SK-N-SH (cell line): ENCODE data around the gene SMIM14. TPM values are rescaled to one million over a fixed set of nuclear protein-coding genes. Genes with fewer than 3 reads are reported as not detected.

ENCODE experiments used
- CTCF ChIA-PET: fragments of 300-600, 350-600 bp; formaldehyde crosslinking; extraction: SDS; loops from one replicate; lab custom pipeline; 2021; lab: Yijun Ruan, JAX
- POLR2A ChIA-PET: fragments of 350-600 bp; sonication (Branson Sonifier 250); formaldehyde crosslinking; extraction: SDS; loops from one replicate; lab custom pipeline; 2020; ENCODE audit warnings: antibody characterized with exemption, inconsistent platforms; lab: Yijun Ruan, JAX
- DNase-seq: peaks from one replicate; pipeline ENCODE4 v3.0.0; 2012
- H2AFZ ChIP-seq: fragments of 200-600 bp; sonication (generic); 2 replicates; pipeline ENCODE4 v1.8.1; 2016; ENCODE audit warnings: antibody characterized with exemption, mild to moderate bottlenecking, low read depth
- H3F3A ChIP-seq: fragments of 200-600 bp; sonication (generic); replicated peaks from 2 replicates; pipeline ENCODE3; 2016; ENCODE audit warnings: antibody characterized with exemption, mild to moderate bottlenecking; ENCODE audit not compliant: insufficient read depth
- H3K27ac ChIP-seq, 2 experiments: fragments of 200-500 bp in 1 of 2; fragments of 200-600 bp in 1 of 2; sonication (Bioruptor generic) in 1 of 2; sonication (generic), shearing (Covaris generic) in 1 of 2; 2 replicates each; pipeline versions ENCODE4 v1.5.1 to v1.6.1; 2014 to 2016; ENCODE audit warnings: low read depth in 2 of 2, inconsistent platforms in 1 of 2, low read length in 1 of 2, mild to moderate bottlenecking in 1 of 2, mixed read lengths in 1 of 2
- H3K27me3 ChIP-seq: fragments of 200-600 bp; sonication (generic), shearing (Covaris generic); 2 replicates; pipeline ENCODE4 v1.6.1; 2016; ENCODE audit warnings: mixed run types; ENCODE audit not compliant: insufficient read depth
- H3K36me3 ChIP-seq, 2 experiments: fragments of 200-500 bp in 1 of 2; fragments of 200-600 bp in 1 of 2; sonication (Bioruptor generic) in 1 of 2; sonication (generic) in 1 of 2; replicated peaks in 1 of 2; 2 replicates each; pipeline versions ENCODE3 to v1.5.1; 2014 to 2016; ENCODE audit warnings: low read length in 1 of 2, mild to moderate bottlenecking in 1 of 2; ENCODE audit not compliant: insufficient read depth in 2 of 2, control insufficient read depth in 1 of 2
- H3K4me1 ChIP-seq, 2 experiments: fragments of 200-500 bp in 1 of 2; fragments of 200-600 bp in 1 of 2; sonication (Bioruptor generic) in 1 of 2; sonication (generic), shearing (Covaris generic) in 1 of 2; 2 replicates each; pipeline versions ENCODE4 v1.5.1 to v1.6.1; 2014 to 2016; ENCODE audit warnings: low read depth in 1 of 2, low read length in 1 of 2, mixed run types in 1 of 2; ENCODE audit not compliant: insufficient read depth in 2 of 2, control insufficient read depth in 1 of 2
- H3K4me2 ChIP-seq: fragments of 200-600 bp; sonication (generic), shearing (Covaris generic); 2 replicates; pipeline ENCODE4 v1.6.1; 2017; ENCODE audit warnings: mixed run types
- H3K4me3 ChIP-seq, 2 experiments: fragments of 200-500 bp in 1 of 2; fragments of 200-600 bp in 1 of 2; sonication (Bioruptor generic) in 1 of 2; sonication (generic), shearing (Covaris generic) in 1 of 2; 2 replicates each; pipeline versions ENCODE4 v1.5.1 to v1.8.1; 2014 to 2016; ENCODE audit warnings: low read depth in 2 of 2, inconsistent platforms in 1 of 2, low read length in 1 of 2, mild to moderate bottlenecking in 1 of 2, mixed read lengths in 1 of 2, moderate library complexity in 1 of 2
- H3K79me2 ChIP-seq: fragments of 200-600 bp; sonication (generic); 2 replicates; pipeline ENCODE4 v1.8.1; 2017; ENCODE audit warnings: mild to moderate bottlenecking; ENCODE audit not compliant: insufficient read depth
- H3K9ac ChIP-seq: fragments of 200-600 bp; sonication (generic); 2 replicates; pipeline ENCODE4 v1.6.1; 2017; ENCODE audit warnings: mixed run types
- H3K9me2 ChIP-seq: fragments of 200-600 bp; sonication (generic); 2 replicates; pipeline ENCODE4 v1.6.1; 2017; ENCODE audit warnings: mixed run types
- H3K9me3 ChIP-seq: fragments of 200-600 bp; sonication (generic); 2 replicates; pipeline ENCODE4 v1.6.1; 2017; ENCODE audit warnings: mixed run types, mild to moderate bottlenecking, moderate library complexity
- H4K20me1 ChIP-seq: fragments of 200-600 bp; sonication (generic); 2 replicates; pipeline ENCODE4 v1.6.1; 2017; ENCODE audit warnings: mild to moderate bottlenecking, mixed run types; ENCODE audit not compliant: insufficient read depth
- CHD2 ChIP-seq: fragments of 150-350 bp; IDR thresholded peaks from 2 replicates; pipeline ENCODE4 v1.6.1; 2018; ENCODE audit warnings: low read length; ENCODE audit not compliant: partially characterized antibody
- EP300 ChIP-seq, 2 experiments: IDR thresholded peaks; 2 replicates each; pipeline versions ENCODE4 v1.4.0 to v1.6.1; 2012; ENCODE audit warnings: borderline replicate concordance in 1 of 2, low read depth in 1 of 2, low read length in 1 of 2
- EZH2phosphoT487 ChIP-seq: fragments of 200-600 bp; sonication (generic); IDR thresholded peaks from 2 replicates; pipeline ENCODE4 v1.6.1; 2017; ENCODE audit warnings: low read depth, mixed run types, mild to moderate bottlenecking, antibody characterized with exemption, moderate library complexity, borderline replicate concordance
- FOSL2 ChIP-seq: IDR thresholded peaks from 2 replicates; pipeline ENCODE4 v1.4.0; 2012; ENCODE audit warnings: low read depth, mild to moderate bottlenecking, moderate library complexity, borderline replicate concordance
- FOXJ3 ChIP-seq: sonication (generic); formaldehyde crosslinking; IDR thresholded peaks from 2 replicates; pipeline ENCODE4 v1.5.1; 2020; ENCODE audit warnings: mild to moderate bottlenecking, missing genetic modification reagents
- FOXM1 ChIP-seq: IDR thresholded peaks from 2 replicates; pipeline ENCODE4 v1.4.0; 2012; ENCODE audit warnings: low read depth, mild to moderate bottlenecking
- MEF2A ChIP-seq: IDR thresholded peaks from 2 replicates; pipeline ENCODE4 v1.4.0; 2012; ENCODE audit warnings: low read depth, borderline replicate concordance
- MXI1 ChIP-seq: IDR thresholded peaks from 2 replicates; pipeline ENCODE4 v1.6.1; 2012; ENCODE audit warnings: mild to moderate bottlenecking, low read depth, low read length, improper control_type of control experiment
- NFIC ChIP-seq: IDR thresholded peaks from 2 replicates; pipeline ENCODE4 v1.4.0; 2012; ENCODE audit warnings: borderline replicate concordance
- POLR2AphosphoS5 ChIP-seq: IDR thresholded peaks from 2 replicates; pipeline ENCODE4 v1.6.1; 2012; ENCODE audit warnings: low read depth, low read length
- RAD21 ChIP-seq: IDR thresholded peaks from 2 replicates; pipeline ENCODE4 v1.6.1; 2012; ENCODE audit warnings: mild to moderate bottlenecking, low read length
- RFX5 ChIP-seq: IDR thresholded peaks from 2 replicates; pipeline ENCODE4 v1.6.1; 2012; ENCODE audit warnings: mild to moderate bottlenecking, improper control_type of control experiment, low read length
- RXRA ChIP-seq: IDR thresholded peaks from 2 replicates; pipeline ENCODE4 v1.4.0; 2012; ENCODE audit warnings: low read depth, mild to moderate bottlenecking, borderline replicate concordance
- TCF12 ChIP-seq: IDR thresholded peaks from 2 replicates; pipeline ENCODE4 v1.4.0; 2012
- YY1 ChIP-seq: IDR thresholded peaks from 2 replicates; pipeline ENCODE4 v1.4.0; 2012; ENCODE audit warnings: low read depth, mild to moderate bottlenecking
- WGBS: methylation state at CpG from one replicate; pipeline ENCODE4 v1.1.6; 2017; ENCODE audit warnings: low lambda C conversion rate; 5-methylcytosine and 5-hydroxymethylcytosine counted together
- polyA plus RNA-seq, 3 experiments: library from polyadenylated mRNA; depleted of rRNA; stranded (reverse); fragments of >200 nt; gene quantifications; 2 replicates each; pipeline ENCODE4 v1.2.3, GENCODE V29; 2012
- TF ChIP-seq, protein P1 (sequence below): IDR thresholded peaks from 2 replicates; pipeline ENCODE4; 2012
- TF ChIP-seq, protein P2 (sequence below): IDR thresholded peaks from 2 replicates; pipeline ENCODE4 v1.4.0; 2012; ENCODE audit warnings: low read depth

Gene SMIM14
- polyA plus RNA-seq, 1 of the 3 experiments (the other 2 are of a cell fraction): 12.6 TPM

DNA sequence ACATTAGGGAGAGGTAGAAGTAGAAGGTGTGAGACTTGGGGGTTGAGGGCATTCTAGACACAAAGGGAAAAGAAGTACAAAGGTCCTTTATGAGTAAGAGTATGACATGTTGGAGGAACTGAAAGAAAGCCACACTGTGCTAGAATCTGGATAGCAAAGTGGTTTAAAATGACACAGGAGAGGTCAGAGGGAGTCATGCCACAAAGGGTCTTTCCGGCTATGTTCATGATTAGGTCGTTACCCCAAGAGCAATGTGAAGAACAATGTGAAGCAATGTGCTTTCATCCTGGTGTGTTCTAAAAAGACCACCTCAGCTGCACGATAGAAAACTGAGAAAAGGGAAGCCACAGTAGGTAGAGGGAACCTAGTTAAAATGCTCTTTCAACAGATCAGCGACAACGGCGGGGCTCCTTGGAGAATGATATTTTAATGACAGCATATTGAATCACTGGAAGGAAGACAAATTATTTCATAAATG lies 29.2 kb downstream of the SMIM14 start:
- 88% methylated on average over 6 of the region's 6 CpGs for WGBS
- Histone ChIP-seq H3K4me1 (peaks cover 0 to 15% of the 10 kb centered on the region in 2 experiments; a peak in 1 of 4 replicates), H2AFZ (no peak overlapping the region), H3K27me3 (no peaks in the 10 kb centered on the region), H3K27ac (no peak overlapping the region), H4K20me1 (no peaks in the 10 kb centered on the region), H3K79me2 (peaks cover 11% of the 10 kb centered on the region; the same call in 1 of the 2 replicates), H3K9me2 (no peaks in the 10 kb centered on the region), H3F3A (peaks cover 12% of the 10 kb centered on the region), H3K4me3 (no peak overlapping the region), H3K9ac (no peak overlapping the region), H3K36me3 (peaks cover 0 to 6% of the 10 kb centered on the region in 2 experiments), H3K4me2 (no peak overlapping the region), H3K9me3 (no peaks in the 10 kb centered on the region; the same call in 1 of the 2 replicates)
- ChIA-PET POLR2A (no interaction called here), CTCF (no interaction called here)
- DNase-seq: no peak
- TF ChIP-seq, protein P1, sequence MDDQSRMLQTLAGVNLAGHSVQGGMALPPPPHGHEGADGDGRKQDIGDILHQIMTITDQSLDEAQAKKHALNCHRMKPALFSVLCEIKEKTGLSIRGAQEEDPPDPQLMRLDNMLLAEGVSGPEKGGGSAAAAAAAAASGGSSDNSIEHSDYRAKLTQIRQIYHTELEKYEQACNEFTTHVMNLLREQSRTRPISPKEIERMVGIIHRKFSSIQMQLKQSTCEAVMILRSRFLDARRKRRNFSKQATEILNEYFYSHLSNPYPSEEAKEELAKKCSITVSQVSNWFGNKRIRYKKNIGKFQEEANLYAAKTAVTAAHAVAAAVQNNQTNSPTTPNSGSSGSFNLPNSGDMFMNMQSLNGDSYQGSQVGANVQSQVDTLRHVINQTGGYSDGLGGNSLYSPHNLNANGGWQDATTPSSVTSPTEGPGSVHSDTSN: no peak
- no peak for TF ChIP-seq EZH2phosphoT487
- no peak for TF ChIP-seq FOXJ3 (CRISPR knock-in tag)
- TF ChIP-seq NFIC: no peak

DNA sequence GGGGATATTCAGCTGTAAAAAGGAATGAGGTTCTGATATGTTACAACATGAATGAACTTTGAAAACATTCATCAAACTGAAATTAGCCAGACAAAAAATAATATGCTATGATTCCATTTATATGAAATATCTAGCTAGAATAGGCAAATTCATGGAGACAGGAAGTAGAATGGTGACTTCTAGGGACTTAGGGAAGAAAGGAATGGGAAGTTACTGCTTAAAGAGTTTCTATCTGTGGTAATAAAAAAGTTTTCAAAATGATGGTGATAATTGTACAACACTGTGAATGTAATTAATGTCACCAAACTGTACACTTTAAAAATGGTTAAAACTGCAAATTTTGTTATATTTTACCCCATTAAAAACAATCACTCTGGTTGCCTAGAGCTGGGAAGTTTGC lies 30.2 kb downstream of the SMIM14 start:
- ChIA-PET POLR2A (no interaction called here), CTCF (no interaction called here)
- Histone ChIP-seq H3K9me2 (no peaks in the 10 kb centered on the region), H3K27ac (no peak overlapping the region), H3K27me3 (no peaks in the 10 kb centered on the region), H3K4me1 (peaks cover 0 to 14% of the 10 kb centered on the region in 2 experiments; a peak in 1 of 4 replicates), H2AFZ (no peak overlapping the region), H3K9ac (no peak overlapping the region), H3K4me2 (no peak overlapping the region), H3K79me2 (peaks cover 7% of the 10 kb centered on the region; the same call in 1 of the 2 replicates), H3K36me3 (peaks cover 0 to 6% of the 10 kb centered on the region in 2 experiments), H3K9me3 (no peaks in the 10 kb centered on the region; the same call in 1 of the 2 replicates), H3K4me3 (no peak overlapping the region), H4K20me1 (no peaks in the 10 kb centered on the region), H3F3A (peaks cover 11% of the 10 kb centered on the region)
- TF ChIP-seq MEF2A (no peak), NFIC (no peak), RAD21 (no peak), RFX5 (no peak), EP300 (IDR thresholded peaks at IDR 0.05; ENCODE audit: borderline replicate concordance in 1 of 2, low read depth in 1 of 2, low read length in 1 of 2) (no peak), FOSL2 (no peak), POLR2AphosphoS5 (no peak), YY1 (no peak), MXI1 (no peak), CHD2 (no peak), TCF12 (no peak), FOXM1 (no peak), RXRA (no peak)
- TF ChIP-seq, protein P2, sequence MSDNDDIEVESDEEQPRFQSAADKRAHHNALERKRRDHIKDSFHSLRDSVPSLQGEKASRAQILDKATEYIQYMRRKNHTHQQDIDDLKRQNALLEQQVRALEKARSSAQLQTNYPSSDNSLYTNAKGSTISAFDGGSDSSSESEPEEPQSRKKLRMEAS: no peak
- DNase-seq: no peak
